ENCODE results near the gene NKIRAS2.

NKIRAS2 gene

GRCh38 chr17:42061646-42062487 lies 42.0 kb downstream of the NKIRAS2 start (continued):
- TF ChIP-seq TSHZ2 (CRISPR knock-in tag; IDR thresholded peaks at IDR 0.05) (no peak), CSDC2 (CRISPR knock-in tag; IDR thresholded peaks at IDR 0.05) (no peak), ZFP3 (CRISPR knock-in tag; IDR thresholded peaks at IDR 0.05) (no peak), BACH2 (CRISPR knock-in tag; IDR thresholded peaks at IDR 0.05; ENCODE audit: borderline replicate concordance) (no peak), ZFP30 (CRISPR knock-in tag; IDR thresholded peaks at IDR 0.05) (no peak), TOX (CRISPR knock-in tag; IDR thresholded peaks at IDR 0.05; ENCODE audit: borderline replicate concordance) (no peak)

GRCh38 chr17:42062681-42063080 lies 42.8 kb downstream of the NKIRAS2 start:
- TF ChIP-seq PATZ1 (CRISPR knock-in tag; IDR thresholded peaks at IDR 0.05; ENCODE audit: borderline replicate concordance) (no peak), ESRRG (CRISPR knock-in tag; IDR thresholded peaks at IDR 0.05) (no peak), TCF4 (CRISPR knock-in tag; IDR thresholded peaks at IDR 0.05; ENCODE audit: borderline replicate concordance) (no peak), BACH2 (CRISPR knock-in tag; IDR thresholded peaks at IDR 0.05; ENCODE audit: borderline replicate concordance) (no peak), ZNF565 (CRISPR knock-in tag; conservative IDR thresholded peaks at IDR 0.05; ENCODE audit: low read depth) (no peak), POU6F1 (CRISPR knock-in tag; IDR thresholded peaks at IDR 0.05; ENCODE audit: borderline replicate concordance, low read depth) (no peak), GLIS3 (CRISPR knock-in tag; IDR thresholded peaks at IDR 0.05) (no peak), PPARA (CRISPR knock-in tag; IDR thresholded peaks at IDR 0.05; ENCODE audit: borderline replicate concordance) (no peak), SNAI2 (CRISPR knock-in tag; IDR thresholded peaks at IDR 0.05) (no peak), ZFP30 (CRISPR knock-in tag; IDR thresholded peaks at IDR 0.05) (no peak), ISL1 (CRISPR knock-in tag; IDR thresholded peaks at IDR 0.05) (no peak), RARB (CRISPR knock-in tag; IDR thresholded peaks at IDR 0.05) (no peak), OSR1 (CRISPR knock-in tag; IDR thresholded peaks at IDR 0.05) (no peak), ZNF70 (CRISPR knock-in tag; IDR thresholded peaks at IDR 0.05) (no peak), ARNTL (CRISPR knock-in tag; IDR thresholded peaks at IDR 0.05; ENCODE audit: borderline replicate concordance, low read depth) (no peak), CSDC2 (CRISPR knock-in tag; IDR thresholded peaks at IDR 0.05) (no peak)
- TF ChIP-seq, protein P1, sequence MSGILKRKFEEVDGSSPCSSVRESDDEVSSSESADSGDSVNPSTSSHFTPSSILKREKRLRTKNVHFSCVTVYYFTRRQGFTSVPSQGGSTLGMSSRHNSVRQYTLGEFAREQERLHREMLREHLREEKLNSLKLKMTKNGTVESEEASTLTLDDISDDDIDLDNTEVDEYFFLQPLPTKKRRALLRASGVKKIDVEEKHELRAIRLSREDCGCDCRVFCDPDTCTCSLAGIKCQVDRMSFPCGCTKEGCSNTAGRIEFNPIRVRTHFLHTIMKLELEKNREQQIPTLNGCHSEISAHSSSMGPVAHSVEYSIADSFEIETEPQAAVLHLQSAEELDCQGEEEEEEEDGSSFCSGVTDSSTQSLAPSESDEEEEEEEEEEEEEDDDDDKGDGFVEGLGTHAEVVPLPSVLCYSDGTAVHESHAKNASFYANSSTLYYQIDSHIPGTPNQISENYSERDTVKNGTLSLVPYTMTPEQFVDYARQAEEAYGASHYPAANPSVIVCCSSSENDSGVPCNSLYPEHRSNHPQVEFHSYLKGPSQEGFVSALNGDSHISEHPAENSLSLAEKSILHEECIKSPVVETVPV (CRISPR knock-in tag; IDR thresholded peaks at IDR 0.05) = no peak

DNA sequence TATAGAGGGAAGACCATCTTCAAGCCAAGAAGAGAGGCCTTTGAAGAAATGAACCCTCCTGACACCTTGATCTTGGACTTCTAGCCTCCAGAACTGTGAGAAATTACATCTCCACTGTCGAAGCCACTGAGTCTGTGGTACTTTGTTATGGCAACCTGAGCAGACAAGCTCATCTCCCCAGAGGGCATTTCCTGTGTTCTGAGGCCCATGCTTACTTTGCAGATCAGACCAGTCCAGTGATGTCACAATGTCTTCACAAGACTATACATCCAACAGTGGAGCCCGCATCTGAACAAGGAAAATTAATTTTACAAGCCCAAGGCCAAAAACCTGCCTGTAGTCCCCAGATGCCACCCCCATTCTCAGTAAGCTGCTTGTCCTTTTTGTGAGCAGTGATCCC lies 45.3 kb downstream of the NKIRAS2 start:
- no peak for ATAC-seq
- TF ChIP-seq ZFP30 (CRISPR knock-in tag; IDR thresholded peaks at IDR 0.05) = no peak
- no peak for TF ChIP-seq ISL1 (CRISPR knock-in tag; IDR thresholded peaks at IDR 0.05)
- no peak for TF ChIP-seq CSDC2 (CRISPR knock-in tag; IDR thresholded peaks at IDR 0.05)
- TF ChIP-seq TCF4 (CRISPR knock-in tag; IDR thresholded peaks at IDR 0.05; ENCODE audit: borderline replicate concordance) = no peak
- TF ChIP-seq OSR1 (CRISPR knock-in tag; IDR thresholded peaks at IDR 0.05) = no peak
- TF ChIP-seq, protein P1 (CRISPR knock-in tag; IDR thresholded peaks at IDR 0.05) = no peak
- TF ChIP-seq PATZ1 (CRISPR knock-in tag; IDR thresholded peaks at IDR 0.05; ENCODE audit: borderline replicate concordance) = no peak
- TF ChIP-seq ZC3H10 (CRISPR knock-in tag; IDR thresholded peaks at IDR 0.05) = no peak
- TF ChIP-seq POU6F1 (CRISPR knock-in tag; IDR thresholded peaks at IDR 0.05; ENCODE audit: borderline replicate concordance, low read depth) = no peak
- TF ChIP-seq CREB5 (CRISPR knock-in tag; IDR thresholded peaks at IDR 0.05; ENCODE audit: low read depth) = no peak
- TF ChIP-seq SNAI2 (CRISPR knock-in tag; IDR thresholded peaks at IDR 0.05) = no peak
- no peak for TF ChIP-seq ZFP3 (CRISPR knock-in tag; IDR thresholded peaks at IDR 0.05)

More at GRCh38 chr17:42062681-42063080, 42.8 kb downstream of the NKIRAS2 start:
- no peak for ATAC-seq
